Stimulated activated CD4-positive, alpha-beta T cell treated with anti-CD3 and anti-CD28 coated beads, Interleukin-1b, Interleukin-23, amount 100 ng/mL, for 1 hour (primary cell): ENCODE results near the gene SC5D.

ENCODE experiments used
- DNase-seq, 2 donors: peaks; one replicate each; pipeline ENCODE4 v3.0.0-alpha.2; 2020; ENCODE audit warnings: low read depth in 2 of 2

SC5D gene

DNA sequence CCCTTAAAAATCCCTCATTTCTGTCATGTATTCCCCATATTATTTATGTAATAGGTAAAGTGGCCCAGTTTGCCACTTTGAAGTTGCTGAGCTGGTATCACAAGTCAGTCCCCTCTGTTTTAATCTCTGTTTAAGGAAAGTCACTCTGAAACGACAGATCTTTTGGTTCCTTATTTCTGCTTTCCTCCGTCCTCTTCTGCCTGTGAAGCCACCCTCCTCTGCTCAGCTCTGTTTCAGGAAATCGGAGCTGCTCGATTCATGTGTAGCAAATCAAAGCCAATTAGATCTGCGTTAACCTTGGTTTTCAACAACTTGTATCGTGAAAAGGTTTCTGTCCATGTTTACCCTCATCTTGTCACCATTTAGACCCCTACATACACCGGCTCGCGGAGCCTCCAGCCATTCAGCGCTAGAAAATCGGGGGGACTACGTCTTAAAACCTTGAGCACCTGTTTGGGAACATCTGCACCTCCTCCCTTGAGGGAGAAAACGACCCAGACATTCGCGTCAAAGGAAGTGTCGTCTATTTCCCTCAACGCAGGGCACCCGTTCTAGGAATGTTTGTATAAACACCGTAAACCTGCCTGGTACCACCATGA lies 576 bp upstream of the SC5D start:
- DNase-seq: no peak

DNA sequence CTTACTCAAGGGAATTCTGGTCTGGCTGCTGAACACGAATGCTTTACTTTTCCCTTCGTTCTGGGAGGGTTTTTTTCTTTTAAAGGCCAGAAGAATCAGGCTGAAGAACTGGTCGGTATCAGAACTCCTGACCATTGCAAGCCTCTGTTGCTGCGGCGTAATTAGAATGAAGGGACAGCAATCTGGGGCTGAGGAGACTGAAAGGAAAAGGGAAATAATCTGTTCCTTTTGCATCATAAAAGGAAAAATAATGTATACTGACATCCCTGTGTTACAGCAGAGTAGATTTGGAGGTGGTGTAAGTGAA lies 670 bp downstream of the SC5D start:
- DNase-seq: no peak

DNA sequence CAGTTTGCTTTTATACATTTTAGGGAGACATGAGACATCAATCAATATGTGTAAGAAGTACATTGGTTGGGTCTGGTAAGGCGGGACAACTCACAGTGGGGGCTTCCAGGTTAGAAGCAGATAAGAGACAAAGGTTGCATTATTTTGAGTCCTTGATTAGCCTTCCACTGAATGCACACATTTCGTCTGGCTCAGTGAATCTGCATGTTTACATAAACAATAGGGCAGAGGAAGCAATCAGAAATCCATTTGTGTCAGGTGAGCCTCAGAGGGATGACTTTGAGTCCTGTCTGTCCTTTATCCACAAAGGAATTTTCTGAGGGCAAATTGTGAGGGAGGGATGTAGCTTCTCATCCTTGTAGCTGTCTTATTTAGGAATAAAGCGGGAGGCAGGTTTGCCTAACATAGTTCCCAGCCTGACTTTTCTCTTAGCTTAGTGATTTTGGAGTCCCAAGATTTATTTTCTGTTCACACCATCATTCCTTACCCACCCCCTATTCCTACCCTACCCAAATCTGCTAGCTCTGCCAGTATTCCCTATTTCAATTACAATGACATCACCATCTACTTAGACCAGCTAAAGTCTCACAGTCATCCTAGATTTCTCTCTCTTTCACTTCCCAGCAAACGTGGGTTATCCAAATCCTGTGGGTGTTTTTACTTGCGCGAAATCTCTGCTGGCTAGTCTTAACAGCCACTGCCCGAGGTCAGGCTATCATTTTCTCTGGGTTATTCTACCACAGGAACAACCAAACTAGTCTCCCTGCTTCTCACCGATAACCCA lies 2.9 kb downstream of the SC5D start:
- no peak for DNase-seq

DNA sequence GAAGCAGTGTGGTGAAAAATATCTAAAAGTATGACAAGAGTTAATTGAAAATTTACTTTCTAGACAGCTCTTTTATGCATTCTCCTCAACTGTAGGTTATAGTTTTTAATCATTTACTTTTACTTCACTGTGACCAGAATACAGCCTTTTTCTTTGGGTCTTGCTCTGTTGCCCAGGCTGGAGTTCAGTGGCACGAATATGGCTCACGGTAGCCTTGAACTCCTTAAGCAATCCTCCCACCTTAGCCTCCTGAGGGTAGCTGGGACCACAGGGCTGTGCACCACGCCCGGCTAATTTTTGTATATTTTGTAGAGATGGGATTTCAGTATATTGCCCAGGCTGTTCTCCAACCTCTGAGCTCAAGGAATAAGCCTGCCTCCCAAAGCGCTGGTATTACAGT lies 5.3 kb downstream of the SC5D start:
- DNase-seq: no peak

DNA sequence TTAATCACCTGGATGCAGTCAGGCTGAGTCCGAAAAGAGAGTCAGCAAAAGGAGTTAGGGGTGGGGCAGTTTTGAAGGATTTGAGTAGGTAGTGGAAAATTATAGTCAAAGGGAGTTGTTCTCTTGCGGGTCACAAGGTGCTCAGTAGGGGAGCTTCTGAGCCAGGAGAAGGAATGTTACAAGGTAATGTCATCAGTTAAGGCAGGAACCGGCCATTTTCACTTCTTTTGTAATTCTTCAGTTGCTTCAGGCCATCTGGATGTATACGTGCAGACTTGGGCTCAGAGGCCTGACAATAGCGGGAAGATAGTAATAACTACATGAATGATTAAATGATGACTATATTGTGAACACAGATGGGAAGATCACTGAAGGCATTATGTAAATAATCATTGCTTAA lies 6.2 kb downstream of the SC5D start:
- DNase-seq: no peak

DNA sequence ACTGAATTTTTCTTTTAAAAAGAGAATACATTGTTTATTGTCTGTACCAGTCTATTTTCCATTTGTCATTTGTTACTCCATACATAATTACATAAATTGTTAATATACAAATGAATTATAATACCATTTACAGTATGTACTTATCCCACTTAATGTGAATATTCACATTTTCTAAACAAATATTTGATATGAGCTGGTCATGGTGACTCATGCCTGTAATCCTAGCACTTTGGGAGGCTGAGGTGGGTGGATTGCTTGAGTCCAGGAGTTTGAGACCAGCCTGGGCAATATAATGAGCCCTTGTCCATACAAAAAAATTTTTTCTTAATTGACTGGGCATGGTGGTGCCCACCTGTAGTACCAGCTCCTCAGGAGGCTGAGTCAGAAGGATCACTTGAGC lies 6.8 kb downstream of the SC5D start:
- no peak for DNase-seq

DNA sequence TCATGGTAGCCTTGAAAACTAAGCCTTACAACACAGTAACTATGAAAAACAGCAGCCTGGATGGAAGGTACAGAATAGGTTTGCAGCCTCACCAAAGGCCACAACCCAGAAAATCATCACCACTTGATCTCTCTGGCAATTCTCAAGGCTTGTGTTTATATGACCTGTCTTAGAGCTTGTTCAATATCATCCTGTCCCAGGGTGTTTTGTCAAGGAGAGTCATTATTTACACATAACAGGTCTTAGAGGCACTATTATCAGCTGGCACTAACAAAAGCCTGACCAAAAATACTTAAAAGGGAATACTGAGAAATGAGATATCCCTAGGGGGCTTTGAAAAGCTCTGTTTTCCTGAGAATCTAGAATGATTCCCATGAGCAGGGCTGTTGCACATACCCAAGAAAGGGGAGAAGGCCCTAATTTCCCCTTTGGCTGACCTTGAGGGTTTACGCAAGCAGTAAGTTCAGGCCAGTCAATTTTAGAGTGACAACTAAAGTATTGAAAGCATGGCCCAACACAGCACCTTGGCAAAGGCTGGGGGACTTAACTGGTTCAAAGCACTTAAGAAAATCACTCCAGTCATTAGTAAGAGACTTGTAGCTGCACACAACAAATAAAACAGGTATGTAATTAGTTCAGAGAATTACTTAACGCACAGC lies 7.9 kb downstream of the SC5D start:
- no peak for DNase-seq

DNA sequence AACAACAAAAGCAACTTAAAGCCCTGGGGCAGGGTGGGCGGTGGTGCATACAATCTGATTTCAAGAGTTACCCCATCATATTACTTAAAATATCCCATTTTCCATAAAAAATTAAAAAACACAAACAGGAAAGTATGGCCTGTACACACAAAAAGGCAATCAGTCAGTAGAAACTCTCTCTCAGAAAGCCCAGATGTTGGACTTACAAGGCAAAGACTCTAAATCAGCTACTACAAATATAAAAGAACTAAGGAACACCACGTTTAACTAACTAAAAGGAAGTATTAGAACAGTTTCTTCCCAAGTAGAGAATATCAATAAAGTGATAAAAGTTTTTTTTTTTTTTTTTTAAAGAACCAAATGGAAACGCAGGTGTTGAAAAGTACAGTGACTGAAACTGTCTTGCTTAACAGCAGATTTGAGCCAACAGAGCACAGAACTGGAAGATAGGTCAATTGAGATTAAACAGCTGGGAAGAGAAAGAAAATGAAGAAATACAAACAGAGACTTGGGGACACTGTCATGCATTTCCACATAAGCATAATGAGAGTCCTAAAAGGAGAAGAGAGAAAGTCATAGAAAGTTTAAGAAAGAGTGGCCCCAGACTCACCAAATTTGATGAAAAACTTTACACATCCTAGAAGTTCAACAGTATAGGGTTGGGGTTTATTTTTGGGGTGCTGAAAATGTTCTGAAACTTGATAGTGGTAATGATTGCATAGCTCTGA lies 8.6 kb downstream of the SC5D start:
- DNase-seq: no peak

DNA sequence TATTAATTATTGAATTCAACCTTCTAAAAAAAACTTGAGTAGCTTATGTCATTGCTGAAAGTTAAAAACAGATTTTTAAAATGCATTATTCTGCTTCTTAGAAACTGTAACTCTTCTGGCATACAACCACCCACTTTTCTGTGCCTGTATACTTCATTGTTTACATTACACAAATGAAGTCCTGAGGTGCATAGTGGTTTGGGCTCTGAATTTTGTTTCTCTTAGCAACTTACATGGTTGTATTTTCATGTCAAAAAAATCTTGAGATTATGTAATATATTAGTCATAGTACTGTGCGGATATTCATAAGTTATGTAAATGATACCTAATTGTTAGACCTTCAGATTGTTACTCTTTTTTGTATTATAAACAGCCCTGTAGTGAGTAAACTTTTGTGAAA lies 12.2 kb downstream of the SC5D start:
- DNase-seq: no peak

DNA sequence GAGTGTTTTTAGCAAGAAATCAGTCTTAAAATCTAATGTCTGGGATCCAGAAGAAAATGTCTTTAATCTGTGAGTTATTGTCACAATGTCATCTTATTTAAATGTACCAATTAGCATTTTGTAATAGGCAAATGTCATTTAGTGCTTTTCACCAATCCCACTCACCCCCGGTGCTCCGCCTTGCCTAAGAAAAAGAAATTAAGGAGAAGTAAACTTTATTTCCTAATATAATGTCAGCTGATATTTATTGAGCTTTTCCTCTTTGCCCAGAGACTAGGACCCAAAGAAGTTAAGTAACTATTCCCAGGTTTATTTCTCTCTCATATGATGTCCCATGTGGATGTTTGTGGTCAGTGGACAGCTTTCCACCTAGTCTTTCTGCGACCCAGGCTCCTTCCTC lies 16.2 kb downstream of the SC5D start:
- no peak for DNase-seq

DNA sequence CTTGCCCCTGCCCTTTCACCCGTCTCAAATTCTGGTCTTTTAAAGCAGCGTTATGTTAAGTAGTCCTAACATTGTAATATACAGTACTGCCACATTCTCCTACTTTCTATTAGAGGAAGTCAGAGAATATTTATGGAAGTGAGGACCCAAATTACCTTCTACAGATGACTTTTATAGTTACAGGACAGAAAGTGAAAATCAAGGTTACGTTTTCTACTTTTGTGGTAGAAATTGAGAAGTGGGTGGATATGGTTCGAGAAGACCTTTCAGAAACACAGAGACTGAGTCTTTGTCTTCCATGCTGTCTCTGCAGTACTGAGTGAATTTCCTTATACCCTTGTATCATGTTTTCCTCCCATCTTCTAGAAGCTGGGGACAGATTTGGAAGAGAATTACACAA lies 17.1 kb downstream of the SC5D start:
- no peak for DNase-seq

DNA sequence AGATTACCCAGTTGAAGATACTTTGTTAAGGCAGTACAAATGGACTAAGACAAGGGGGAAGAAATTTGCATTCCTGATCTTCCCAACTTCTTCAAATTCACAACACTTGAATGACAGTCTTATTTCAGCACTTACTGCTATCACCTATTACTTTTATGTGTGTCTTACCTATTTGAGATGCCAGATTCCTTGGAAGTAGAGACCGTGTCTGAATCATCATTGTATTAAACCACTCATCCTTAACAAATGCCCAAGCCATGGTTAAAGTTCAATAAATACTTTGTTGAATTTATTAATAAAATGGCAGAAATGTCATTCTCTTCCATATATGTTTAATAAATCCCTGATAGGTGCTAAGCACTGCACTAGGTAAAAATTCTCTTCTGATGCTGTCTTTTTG lies 18.3 kb downstream of the SC5D start:
- no peak for DNase-seq

DNA sequence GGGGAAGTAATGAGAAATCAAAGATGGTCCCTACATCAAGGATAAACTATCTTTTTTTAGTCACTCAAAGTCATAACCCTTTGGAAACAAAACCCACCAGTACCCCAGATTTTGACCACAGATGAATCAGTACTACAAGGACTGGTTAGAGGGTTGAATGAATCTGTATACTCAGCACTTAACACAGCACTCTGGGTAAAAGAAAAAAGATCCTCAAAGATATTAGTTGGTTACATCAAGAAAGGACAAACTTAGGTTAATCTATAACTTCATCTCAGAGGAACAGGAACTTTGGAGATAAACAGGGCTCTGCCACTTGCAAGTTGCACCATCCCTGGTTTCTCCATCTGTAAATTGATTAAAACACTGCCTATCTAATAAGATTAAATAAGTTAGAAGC lies 18.8 kb downstream of the SC5D start:
- DNase-seq: no peak

DNA sequence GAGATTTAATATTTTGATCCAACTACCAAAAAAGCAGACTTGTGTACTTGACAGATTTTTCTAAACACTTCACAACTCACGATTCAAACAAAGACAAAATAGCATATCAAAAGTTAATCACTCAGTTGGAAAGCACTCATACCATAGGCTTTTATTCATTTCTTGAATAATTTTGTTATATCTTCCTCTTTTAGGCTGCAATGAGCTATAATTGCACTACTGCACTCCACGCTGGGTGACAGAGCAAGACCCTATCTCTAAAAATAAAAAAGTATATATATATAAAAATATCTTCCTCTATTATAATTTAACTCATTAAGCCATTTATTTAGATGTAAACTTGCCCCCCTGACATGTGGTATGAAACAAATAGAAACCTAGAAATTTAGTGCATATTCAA lies 19.9 kb downstream of the SC5D start:
- no peak for DNase-seq

DNA sequence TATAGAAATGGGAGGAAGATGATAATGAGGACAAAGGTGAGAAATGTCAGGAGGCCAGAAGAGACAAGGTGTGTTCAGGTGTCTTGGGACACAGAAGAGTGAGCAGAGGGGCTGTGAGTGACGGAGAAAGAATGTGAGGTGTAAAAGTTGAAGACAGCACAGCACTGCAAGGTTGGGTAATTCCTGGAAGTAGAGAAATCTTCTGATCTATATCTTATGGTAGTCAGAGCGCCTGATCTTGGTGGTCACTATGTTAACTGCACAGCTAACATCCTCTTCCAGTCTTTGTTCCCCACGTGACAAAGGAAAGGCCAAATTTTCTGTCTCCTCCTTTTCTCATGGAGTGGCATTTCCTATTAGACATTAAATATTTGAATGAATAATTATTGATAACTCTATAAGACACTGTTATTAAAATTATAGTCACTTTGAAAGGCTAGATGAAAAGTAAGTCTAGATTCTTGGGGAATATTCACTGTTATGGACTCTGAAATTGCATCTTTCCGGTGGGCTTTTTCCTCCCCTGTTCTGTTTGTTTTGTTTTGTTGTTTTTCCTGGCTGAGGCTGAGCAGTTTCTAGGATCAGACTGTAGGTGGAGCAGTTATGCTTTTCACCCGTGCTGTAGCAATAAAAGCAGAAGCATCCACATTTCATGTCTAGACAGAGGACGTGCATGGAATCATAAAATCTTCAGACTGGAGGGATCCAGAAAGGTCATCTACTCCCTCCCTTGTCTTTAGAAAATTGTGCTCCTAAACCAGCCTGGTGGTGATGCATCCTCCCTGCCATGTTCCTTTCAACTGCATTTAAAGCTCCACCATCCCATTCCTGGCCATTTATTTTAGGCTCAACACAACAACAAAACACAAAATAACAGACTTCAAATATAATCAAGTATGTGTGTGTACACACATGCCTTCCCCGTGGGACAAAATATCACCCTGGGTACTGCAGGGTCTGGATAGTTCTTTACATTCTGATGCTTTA lies 26.6 kb downstream of the SC5D start:
- DNase-seq: no peak

DNA sequence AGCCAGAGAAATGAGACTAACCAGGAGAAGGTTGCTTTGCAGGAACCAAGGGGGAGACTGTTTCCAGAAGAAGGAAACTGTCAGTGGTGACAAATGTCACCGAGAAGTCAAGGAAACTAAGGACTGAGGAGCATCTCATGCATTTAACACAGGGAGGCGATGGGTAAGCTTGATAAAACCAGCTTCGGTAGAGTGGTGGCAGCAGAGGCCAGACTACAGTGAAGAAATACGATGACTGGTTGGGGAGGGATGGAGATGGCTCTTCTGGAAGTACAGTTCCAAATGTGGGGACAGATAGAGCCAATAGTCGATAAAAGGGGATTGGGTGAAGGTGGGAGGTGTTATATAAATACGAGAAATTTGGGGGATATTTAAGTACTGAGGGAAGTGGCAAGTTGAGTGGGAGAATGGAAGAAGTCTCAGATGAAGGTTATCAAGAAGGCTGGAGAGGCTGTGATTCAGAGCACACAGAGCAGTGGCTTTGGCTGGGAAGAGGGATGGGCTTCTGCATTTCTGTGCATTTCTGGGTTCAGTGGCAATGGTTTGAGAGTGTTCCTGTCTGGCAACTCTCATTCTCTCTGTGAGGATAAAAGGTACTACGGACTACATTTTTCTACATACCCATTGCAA lies 29.2 kb downstream of the SC5D start:
- no peak for DNase-seq

DNA sequence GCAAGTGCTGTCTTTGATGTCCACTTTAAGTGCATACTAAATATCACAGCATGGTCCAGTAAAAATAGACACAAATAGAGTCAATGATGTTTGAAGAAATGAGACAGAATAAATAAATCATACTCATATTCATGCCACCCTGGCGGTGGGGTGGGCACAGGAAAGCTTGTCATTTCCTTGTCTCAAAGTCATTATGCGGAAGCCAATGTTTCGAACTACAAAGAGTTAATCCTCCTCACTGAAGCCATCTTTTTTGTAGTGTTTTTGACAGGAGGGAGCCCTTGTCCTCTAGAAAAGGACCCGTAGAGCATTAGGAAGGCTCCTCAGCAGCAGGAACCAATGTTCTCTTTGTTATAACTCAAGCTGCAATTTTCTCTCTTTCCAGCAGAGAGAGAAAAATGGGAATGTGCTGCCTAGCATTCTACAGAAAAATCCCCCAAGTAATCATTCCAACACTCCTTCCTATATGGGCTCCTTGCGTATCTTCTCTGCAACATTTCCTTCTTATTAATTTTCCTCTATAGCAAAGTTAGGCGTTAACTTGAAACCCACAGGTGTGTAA lies 30.6 kb downstream of the SC5D start:
- DNase-seq: no peak

DNA sequence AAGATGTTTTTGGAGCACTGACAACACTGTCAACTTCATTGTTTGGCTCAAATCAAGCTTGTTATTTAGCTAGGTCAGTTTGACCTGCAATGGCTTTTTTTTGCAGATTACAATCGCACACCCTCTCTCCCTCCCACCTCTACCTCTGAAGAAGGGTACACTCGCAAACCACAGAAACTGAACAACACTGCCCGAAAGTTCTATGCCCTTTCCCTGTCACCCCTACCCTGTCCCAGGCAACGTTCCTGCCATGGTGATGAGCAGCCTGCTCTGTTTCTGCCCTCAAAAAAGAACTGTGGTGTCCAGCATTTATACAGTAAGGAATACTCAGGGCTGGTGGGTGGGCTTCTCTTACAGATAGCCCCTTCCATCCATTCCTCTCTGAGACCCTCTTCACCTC lies 33.7 kb downstream of the SC5D start:
- no peak for DNase-seq

DNA sequence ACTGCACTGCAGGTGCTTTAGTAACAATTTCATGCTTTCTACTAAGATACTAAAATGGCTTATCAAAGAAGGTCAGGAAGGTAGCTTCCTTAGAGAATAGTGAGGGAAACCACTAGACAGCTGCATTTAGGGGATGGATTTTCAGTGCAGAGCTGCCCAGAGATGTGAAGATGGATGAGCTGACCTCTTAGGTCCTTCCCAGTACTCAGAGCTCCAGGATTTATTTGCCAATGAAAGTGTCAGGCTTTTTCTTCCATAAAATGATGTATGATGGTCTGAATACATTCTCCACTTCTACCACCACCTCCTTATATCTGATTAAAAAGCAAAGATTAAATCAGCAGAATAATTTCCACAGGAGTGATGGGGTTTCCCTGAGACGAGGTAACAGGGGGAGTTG lies 35.0 kb downstream of the SC5D start:
- DNase-seq: no peak

DNA sequence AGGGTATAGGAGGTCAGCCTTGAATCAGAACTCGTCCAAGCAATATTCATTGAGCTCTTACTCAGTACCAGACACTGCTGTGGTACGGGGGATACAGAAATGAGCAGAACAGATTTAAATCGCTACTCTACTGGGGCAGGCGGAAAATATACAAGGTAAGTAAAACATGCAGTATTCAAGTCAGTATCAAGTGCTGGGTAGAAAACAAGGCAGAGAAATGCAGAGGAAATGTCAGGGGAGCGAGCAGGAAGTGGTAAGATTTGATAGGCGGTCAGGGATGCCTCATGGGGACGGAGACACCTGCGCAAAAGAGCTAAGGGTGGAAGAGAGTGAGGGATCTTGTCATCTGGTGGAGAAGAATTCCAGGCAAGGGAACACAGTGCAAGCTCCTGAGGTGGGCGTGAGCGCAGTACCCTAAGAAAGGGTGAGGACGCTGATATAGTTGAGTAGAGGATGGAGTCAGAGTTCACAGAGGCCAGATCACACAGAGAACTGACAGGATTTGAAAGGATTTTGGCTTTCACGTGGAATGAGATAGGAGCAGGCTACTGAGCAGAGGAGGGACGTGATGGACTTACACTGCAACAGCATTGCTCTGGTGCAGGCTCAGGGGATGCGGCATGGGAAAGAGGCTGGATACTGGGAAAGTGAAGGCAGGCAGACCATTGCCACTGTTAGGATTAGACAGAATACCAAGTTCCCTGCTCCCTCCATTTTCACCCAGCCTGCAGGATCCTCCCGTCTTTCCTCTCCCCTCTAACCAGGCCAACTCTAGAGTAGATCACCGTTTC lies 35.8 kb downstream of the SC5D start:
- DNase-seq: no peak
